Lung (tissue), 12 donors: ENCODE measurements around the gene IPO9. TPM values are rescaled to one million over a fixed set of nuclear protein-coding genes. Genes with fewer than 3 reads are reported as not detected.

Source experiments
- ATAC-seq: fragments of 200-7000 bp; cut with Tn5 transposase; one replicate; pipeline ENCODE4 v1.9.1; 2020; ENCODE audit warnings: moderate number of reproducible peaks; ENCODE audit not compliant: insufficient read depth, low FRiP score
- DNase-seq, 3 donors: peaks; one replicate each; pipeline ENCODE4 v3.0.0-alpha.2; 2013 to 2017
- H3K27ac ChIP-seq, 2 donors: one replicate each; pipeline ENCODE4 v1.5.1; 2013; ENCODE audit warnings: mild to moderate bottlenecking in 2 of 2, moderate library complexity in 2 of 2, control low read depth in 1 of 2, inconsistent platforms in 1 of 2, low read depth in 1 of 2, low read length in 1 of 2
- H3K27me3 ChIP-seq, 3 donors: one replicate each; pipeline ENCODE4 v1.5.1; 2013; ENCODE audit warnings: low read length in 2 of 3; ENCODE audit not compliant: control insufficient read depth in 3 of 3, insufficient read depth in 3 of 3
- H3K36me3 ChIP-seq, 4 donors: one replicate each; pipeline ENCODE4 v1.5.1; 2013; ENCODE audit warnings: low read length in 4 of 4, mild to moderate bottlenecking in 1 of 4, moderate library complexity in 1 of 4; ENCODE audit not compliant: control insufficient read depth in 4 of 4, insufficient read depth in 4 of 4
- H3K4me1 ChIP-seq, 5 donors: one replicate each; pipeline ENCODE4 v1.5.1; 2013; ENCODE audit warnings: low read length in 5 of 5, mild to moderate bottlenecking in 2 of 5, moderate library complexity in 1 of 5; ENCODE audit not compliant: control insufficient read depth in 5 of 5, insufficient read depth in 5 of 5
- H3K4me3 ChIP-seq: one replicate; pipeline ENCODE4 v1.5.1; 2013; ENCODE audit warnings: mild to moderate bottlenecking, control low read depth, moderate library complexity
- H3K9ac ChIP-seq, 2 donors: one replicate each; pipeline ENCODE4 v1.5.1; 2013; ENCODE audit warnings: low read length in 2 of 2, control low read depth in 1 of 2; ENCODE audit not compliant: insufficient read depth in 1 of 2
- H3K9me3 ChIP-seq, 4 donors: one replicate each; pipeline ENCODE4 v1.5.1; 2013; ENCODE audit warnings: low read length in 3 of 4, mild to moderate bottlenecking in 1 of 4, moderate library complexity in 1 of 4; ENCODE audit not compliant: control insufficient read depth in 4 of 4, insufficient read depth in 3 of 4
- WGBS, 2 donors: extraction: QIAGEN DNeasy Blood & Tissue Kit; methylation state at CpG; one replicate each; pipeline ENCODE4 v1.1.7; 2013; 5-methylcytosine and 5-hydroxymethylcytosine counted together
- polyA plus RNA-seq, 2 donors: library from polyadenylated mRNA; stranded (reverse); fragments of 200-250 nt; gene quantifications; one replicate each; pipeline ENCODE4 v1.2.1, GENCODE V29; 2013
- total RNA-seq, 2 donors: library from RNA; depleted of rRNA in 1 of 2; stranded (reverse); fragments of >200 nt in 1 of 2; gene quantifications; one replicate each; pipeline ENCODE4 v1.2.1, GENCODE V29; 2014 to 2021
- TF ChIP-seq, protein P1 (sequence below): IDR thresholded peaks from 2 replicates; pipeline ENCODE4 v1.5.1; 2012; ENCODE audit warnings: mild to moderate bottlenecking; ENCODE audit errors: control extremely low read depth, extremely low read depth
- donor health status: control.
- donor health status: control.
- donor health status: Bipolar disorder and iron deficiency.
- donor health status: healthy.
- donor health status: DM: yes; HTN: yes; CAD: no.

Gene IPO9
- total and polyA plus RNA-seq, 4 donors = 16.7 to 52.3 (median 30.8) TPM

DNA sequence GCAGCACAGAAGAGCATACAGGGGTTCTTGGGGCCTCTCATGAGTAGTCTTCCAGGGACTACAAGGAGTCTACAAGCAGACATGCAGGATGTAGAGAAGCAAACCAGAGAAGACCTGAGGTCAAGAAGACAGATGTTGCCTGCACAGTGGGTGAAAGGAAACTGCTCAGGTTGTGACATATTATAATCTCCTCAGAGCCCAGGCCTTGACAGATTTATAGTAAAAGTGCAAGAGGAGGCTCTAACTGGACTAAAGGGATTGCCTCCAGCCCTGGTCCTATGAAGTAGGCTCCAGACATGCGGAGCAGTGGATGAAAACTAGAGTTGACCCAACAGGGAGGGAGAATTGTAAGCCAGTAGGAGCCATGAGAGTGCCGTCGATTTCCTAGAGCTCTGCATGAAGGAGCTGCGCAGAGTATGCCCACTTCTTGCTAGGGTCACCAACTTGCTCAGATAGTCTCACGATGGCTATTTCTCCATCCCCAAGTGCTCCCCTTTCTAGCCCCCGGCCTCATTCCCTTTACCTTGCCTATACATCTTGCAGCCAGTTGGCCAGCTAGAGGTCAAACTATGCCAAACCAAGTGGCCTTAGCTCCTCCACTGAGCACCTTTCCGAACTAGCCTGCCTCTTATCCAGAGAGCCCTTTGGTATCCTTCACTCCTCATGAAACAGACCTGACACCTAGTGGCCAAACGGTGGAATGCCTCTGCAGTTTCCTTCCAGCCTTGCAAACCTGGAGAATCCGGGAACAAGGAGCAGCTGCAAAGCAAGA, 36.2 kb upstream of the IPO9 start:
- Histone ChIP-seq H3K9ac (no peak overlapping the region), H3K36me3 (peaks cover 7 to 26% (median 21%) of the 10 kb centered on the region in 4 donors), H3K9me3 (no peaks in the 10 kb centered on the region), H3K4me3 (no peak overlapping the region), H3K27ac (peak overlapping the region; percentile 72 to 75), H3K4me1 (peaks cover 6 to 30% (median 21%) of the 10 kb centered on the region in 5 donors), H3K27me3 (no peaks in the 10 kb centered on the region)
- ATAC-seq (peak; percentile 87), DNase-seq (peak; percentile 83 to 92 (median 89))
- TF ChIP-seq, protein P1, sequence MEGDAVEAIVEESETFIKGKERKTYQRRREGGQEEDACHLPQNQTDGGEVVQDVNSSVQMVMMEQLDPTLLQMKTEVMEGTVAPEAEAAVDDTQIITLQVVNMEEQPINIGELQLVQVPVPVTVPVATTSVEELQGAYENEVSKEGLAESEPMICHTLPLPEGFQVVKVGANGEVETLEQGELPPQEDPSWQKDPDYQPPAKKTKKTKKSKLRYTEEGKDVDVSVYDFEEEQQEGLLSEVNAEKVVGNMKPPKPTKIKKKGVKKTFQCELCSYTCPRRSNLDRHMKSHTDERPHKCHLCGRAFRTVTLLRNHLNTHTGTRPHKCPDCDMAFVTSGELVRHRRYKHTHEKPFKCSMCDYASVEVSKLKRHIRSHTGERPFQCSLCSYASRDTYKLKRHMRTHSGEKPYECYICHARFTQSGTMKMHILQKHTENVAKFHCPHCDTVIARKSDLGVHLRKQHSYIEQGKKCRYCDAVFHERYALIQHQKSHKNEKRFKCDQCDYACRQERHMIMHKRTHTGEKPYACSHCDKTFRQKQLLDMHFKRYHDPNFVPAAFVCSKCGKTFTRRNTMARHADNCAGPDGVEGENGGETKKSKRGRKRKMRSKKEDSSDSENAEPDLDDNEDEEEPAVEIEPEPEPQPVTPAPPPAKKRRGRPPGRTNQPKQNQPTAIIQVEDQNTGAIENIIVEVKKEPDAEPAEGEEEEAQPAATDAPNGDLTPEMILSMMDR = peak; percentile 90
- whole genome bisulfite sequencing, 2 donors = 59 to 65% methylated on average over 9 of the region's 9 CpGs

DNA sequence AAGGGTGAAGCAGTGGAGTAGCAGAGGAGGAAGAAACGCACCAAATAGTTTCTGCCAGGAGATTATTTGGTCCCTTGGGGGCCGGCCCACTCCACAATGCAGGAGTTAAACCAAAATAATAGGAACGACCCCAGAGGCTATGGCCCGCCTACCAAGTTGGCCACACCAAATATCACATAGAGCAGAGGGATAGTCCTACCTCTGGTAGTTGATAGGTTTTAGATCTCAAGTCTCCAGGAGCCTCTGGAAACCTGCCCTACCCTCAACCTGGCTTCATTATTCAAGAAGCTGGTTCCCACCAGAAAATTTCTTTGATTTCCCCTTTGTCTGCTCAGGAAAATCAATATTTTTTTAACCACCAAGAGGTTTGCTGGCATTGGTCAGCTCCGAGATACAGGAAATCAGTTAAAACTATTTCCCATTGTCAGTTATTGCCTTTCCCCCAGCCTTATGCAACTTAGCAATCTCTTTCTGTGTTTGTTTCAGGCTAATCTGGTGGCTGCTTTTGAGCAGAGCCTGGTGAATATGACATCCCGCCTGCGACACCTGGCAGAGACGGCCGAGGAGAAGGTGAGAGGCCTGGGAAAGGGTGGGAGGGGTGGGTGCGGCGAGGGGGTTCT, 35.5 kb upstream of the IPO9 start:
- Histone ChIP-seq H3K4me3 (no peak overlapping the region), H3K9me3 (no peaks in the 10 kb centered on the region), H3K9ac (no peak overlapping the region), H3K27ac (no peak overlapping the region), H3K27me3 (no peaks in the 10 kb centered on the region), H3K36me3 (peaks cover 6 to 28% (median 19%) of the 10 kb centered on the region in 4 donors), H3K4me1 (peaks cover 6 to 30% (median 21%) of the 10 kb centered on the region in 5 donors)
- ATAC-seq (no peak), DNase-seq (no peak)
- WGBS, 2 donors = 66 to 75% methylated on average over 11 of the region's 11 CpGs
- TF ChIP-seq, protein P1 = no peak

DNA sequence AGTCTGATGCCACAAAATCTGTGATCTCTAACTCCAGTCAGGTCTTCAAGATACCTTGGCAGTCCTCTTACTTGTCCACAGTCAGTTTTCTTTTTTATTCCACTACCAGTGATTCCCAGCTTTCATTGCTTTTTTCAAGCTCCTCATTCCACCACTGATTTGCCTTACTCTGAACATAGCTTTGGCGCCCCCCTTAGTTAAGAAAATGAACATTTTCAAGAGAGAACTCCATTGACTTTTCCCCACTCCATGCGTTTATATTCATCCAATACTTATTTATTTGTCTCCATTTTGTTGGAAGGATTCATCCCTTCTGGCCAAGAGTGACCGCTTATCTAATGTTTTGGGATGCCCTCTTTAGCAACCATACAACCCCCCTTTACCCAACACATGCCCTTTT, 33.9 kb upstream of the IPO9 start:
- Histone ChIP-seq H3K9me3 (no peaks in the 10 kb centered on the region), H3K9ac (no peak overlapping the region), H3K4me3 (no peak overlapping the region), H3K36me3 (peaks cover 4 to 19% (median 18%) of the 10 kb centered on the region in 4 donors), H3K27me3 (no peaks in the 10 kb centered on the region), H3K4me1 (peaks cover 3 to 29% (median 21%) of the 10 kb centered on the region in 5 donors), H3K27ac (no peak overlapping the region)
- 78 to 83% methylated on average over 3 of the region's 3 CpGs for WGBS, 2 donors
- no peak for ATAC-seq
- TF ChIP-seq, protein P1 = no peak
- peak in 2 of 3 donors; percentile 47 to 49 for DNase-seq
